BJ (cell line): Measurements from ENCODE around the gene TSC2. TPM values are rescaled to one million over a fixed set of nuclear protein-coding genes. Genes with fewer than 3 reads are reported as not detected.
"Not testable (repeated sequence)": the region's sequence is repeated elsewhere in the genome, so short reads cannot be mapped to it uniquely, and the experiment has no call there.

Experiments used
- CTCF ChIA-PET: fragments of 350-600 bp; formaldehyde crosslinking; extraction: SDS; loops from one replicate; lab custom pipeline; 2021; ENCODE audit warnings: antibody characterized with exemption, inconsistent platforms; lab: Yijun Ruan, JAX
- POLR2A ChIA-PET: fragments of 300-600 bp; sonication (Branson Sonifier 250); formaldehyde crosslinking; extraction: SDS; loops from one replicate; lab custom pipeline; 2021; ENCODE audit warnings: antibody characterized with exemption; lab: Charles Lee
- DNase-seq: peaks from one replicate; pipeline ENCODE4 v3.0.0-alpha.2; 2011; ENCODE audit warnings: low read depth
- H3K27me3 ChIP-seq: 2 replicates; pipeline ENCODE4 v1.6.0; 2011; ENCODE audit warnings: low read length; ENCODE audit not compliant: control insufficient read depth, insufficient read depth
- H3K36me3 ChIP-seq: 2 replicates; pipeline ENCODE4 v1.5.1; 2011; ENCODE audit warnings: low read length; ENCODE audit not compliant: control insufficient read depth, insufficient read depth
- H3K4me3 ChIP-seq: 2 replicates; pipeline ENCODE4 v1.5.1; 2011; ENCODE audit warnings: low read depth, mild to moderate bottlenecking, control low read depth, low read length
- polyA plus RNA-seq: library from polyadenylated mRNA; depleted of rRNA; stranded (reverse); fragments of >200 nt; gene quantifications from 2 replicates; pipeline ENCODE4 v1.2.3, GENCODE V29; 2011; rRNA removed
- small RNA-seq: library from RNA; depleted of rRNA; stranded (forward); fragments of <200 nt; gene quantifications from one replicate; pipeline ENCODE3, GENCODE V24; 2012; ENCODE audit warnings: low replicate concordance, low read depth; ENCODE audit not compliant: insufficient read length

Gene TSC2
- polyA plus RNA-seq, 1 experiment, result 66.3 TPM

GRCh38 chr16:2129890-2130447 is 82.2 kb downstream of the TSC2 start:
- CTCF ChIA-PET, POLR2A ChIA-PET, H3K27me3 ChIP-seq, H3K36me3 ChIP-seq, H3K4me3 ChIP-seq, DNase-seq: not testable (repeated sequence)

DNA sequence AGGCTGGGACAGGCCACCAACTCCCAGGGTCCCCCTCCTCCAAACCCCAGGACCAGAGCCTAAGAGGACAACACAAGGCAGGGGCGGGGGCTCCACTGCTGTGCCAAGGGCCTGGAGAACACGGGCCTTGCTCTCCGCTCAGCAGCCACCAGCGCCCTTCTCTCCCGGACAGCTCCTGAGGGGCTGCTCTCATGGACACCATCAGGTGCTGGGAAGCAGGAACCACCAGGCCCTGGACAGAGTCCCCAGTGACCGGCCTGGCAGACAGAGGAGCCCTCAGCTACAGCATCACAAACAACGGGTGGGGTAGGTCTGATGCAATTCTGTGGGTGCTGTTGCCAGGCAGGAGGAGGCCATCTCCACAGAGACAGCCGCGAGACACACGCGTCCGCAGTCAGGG is 86.0 kb downstream of the TSC2 start:
- H3K4me3 ChIP-seq, result peak overlapping the region; percentile 38
- CTCF ChIA-PET, POLR2A ChIA-PET, H3K36me3 ChIP-seq, DNase-seq, H3K27me3 ChIP-seq: not testable (repeated sequence)

DNA sequence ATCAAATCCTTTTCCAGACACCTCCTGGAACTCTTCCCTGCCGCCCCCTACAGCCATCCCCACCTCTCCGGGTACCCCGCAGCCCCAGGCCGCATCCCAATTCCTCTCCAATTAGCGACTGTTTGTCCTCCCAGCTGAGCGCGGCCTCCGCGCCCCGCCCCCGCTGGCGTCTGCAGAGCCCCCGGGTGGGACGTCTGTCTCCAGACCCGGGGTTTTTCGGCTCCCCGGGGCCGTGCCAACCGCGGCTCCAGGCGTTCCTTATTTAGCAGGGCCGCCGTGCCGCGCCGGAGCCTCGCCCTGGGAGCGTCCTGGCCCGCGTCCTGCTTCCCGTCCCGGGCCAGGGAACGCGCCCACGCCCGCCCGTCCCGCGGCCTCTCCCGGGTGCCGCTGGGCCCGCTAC is 87.3 kb downstream of the TSC2 start:
- H3K27me3 ChIP-seq, POLR2A ChIA-PET, DNase-seq, H3K36me3 ChIP-seq, CTCF ChIA-PET: not testable (repeated sequence)
- peak overlapping the region; percentile 46 for H3K4me3 ChIP-seq

- DNase-seq, result peak; percentile 84
- peak within 1 kb of the TSS; percentile 46 for H3K4me3 ChIP-seq
- CTCF ChIA-PET, result interaction anchor here (1.0 kb wide), 1 partner anchor 132 kb away, joined by 3 read pairs; no protein-coding TSS in a partner anchor
- POLR2A ChIA-PET, result interaction anchor here (0.6 kb wide), 1 partner anchor 19 kb away, joined by 10 read pairs; the partner anchor contains the start of gene TRAF7
- not testable (repeated sequence) for H3K36me3 ChIP-seq, H3K27me3 ChIP-seq
Measured at GRCh38 chr16:2135770-2136490, 88.1 kb downstream of the TSC2 start, which contains the start of gene PKD1. PKD1 (minus strand) TSS chr16:2135898; CDS start chr16:2135689, 209 bp downstream.

Small RNA genes within 50 kb of the gene (small RNA-seq; reads per million reads assigned to genes)
- not detected for gene MIR1225
- not detected for gene MIR3180-5
- not detected for gene MIR4516
- gene RF00019, result not detected
- gene RN7SL219P, result not detected

Other genes with a start within 250 kb of the TSC2 start
- gene HAGH, start 221.2 kb upstream of the TSC2 start, polyA plus RNA-seq, result 32.2 and 51.6 TPM in 2 replicates
- 52.5 and 53.1 TPM in 2 replicates for gene FAHD1, start 220.8 kb upstream of the TSC2 start, polyA plus RNA-seq
- gene MEIOB, start 175.8 kb upstream of the TSC2 start, polyA plus RNA-seq, result 0.25 and 0.28 TPM in 2 replicates
- gene HS3ST6, start 129.6 kb upstream of the TSC2 start, polyA plus RNA-seq, result not detected in 2 replicates
- 44.4 and 61.9 TPM in 2 replicates for gene MSRB1, start 104.8 kb upstream of the TSC2 start, polyA plus RNA-seq
- gene RPL3L, start 93.3 kb upstream of the TSC2 start, polyA plus RNA-seq, result not detected in 2 replicates
- gene NDUFB10, start 88.4 kb upstream of the TSC2 start, polyA plus RNA-seq, result 155 and 183 TPM in 2 replicates
- 3,098 and 4,041 TPM in 2 replicates for gene RPS2, start 83.2 kb upstream of the TSC2 start, polyA plus RNA-seq
- gene RNF151, start 81.1 kb upstream of the TSC2 start, polyA plus RNA-seq, result not detected in 2 replicates
- 16.5 and 33.1 TPM in 2 replicates for gene TBL3, start 75.9 kb upstream of the TSC2 start, polyA plus RNA-seq
- gene NOXO1, start 66.5 kb upstream of the TSC2 start, polyA plus RNA-seq, result 0.17 TPM in 1 of 2 replicates, not detected in the other
- 14.6 and 19.8 TPM in 2 replicates for gene GFER, start 63.8 kb upstream of the TSC2 start, polyA plus RNA-seq
- gene SYNGR3, start 58.0 kb upstream of the TSC2 start, polyA plus RNA-seq, result 2.5 and 3.3 TPM in 2 replicates
- gene ZNF598, start 38.2 kb upstream of the TSC2 start, polyA plus RNA-seq, result 14.4 and 23.0 TPM in 2 replicates
- gene NPW, start 28.2 kb upstream of the TSC2 start, polyA plus RNA-seq, result 0.26 and 0.33 TPM in 2 replicates
- gene NHERF2, start 21.1 kb upstream of the TSC2 start, polyA plus RNA-seq, result 62.1 and 107 TPM in 2 replicates
- gene NTHL1, start 151 bp upstream of the TSC2 start, polyA plus RNA-seq, result 14.6 and 21.0 TPM in 2 replicates
- 40.1 and 76.1 TPM in 2 replicates for gene PKD1, start 87.9 kb downstream of the TSC2 start, polyA plus RNA-seq
- gene RAB26, start 100.6 kb downstream of the TSC2 start, polyA plus RNA-seq, result 0.36 and 0.67 TPM in 2 replicates
- gene TRAF7, start 107.8 kb downstream of the TSC2 start, polyA plus RNA-seq, result 37.0 and 68.1 TPM in 2 replicates
- 0.01 and 0.02 TPM in 2 replicates for gene CASKIN1, start 148.6 kb downstream of the TSC2 start, polyA plus RNA-seq
- 40.0 and 62.7 TPM in 2 replicates for gene MLST8, start 157.5 kb downstream of the TSC2 start, polyA plus RNA-seq
- gene BRICD5, start 162.9 kb downstream of the TSC2 start, polyA plus RNA-seq, result 1.5 and 1.7 TPM in 2 replicates
- 6.1 and 7.7 TPM in 2 replicates for gene PGP, start 166.9 kb downstream of the TSC2 start, polyA plus RNA-seq
- 11.3 and 17.6 TPM in 2 replicates for gene E4F1, start 175.6 kb downstream of the TSC2 start, polyA plus RNA-seq
- gene DNASE1L2, start 188.5 kb downstream of the TSC2 start, polyA plus RNA-seq, result 0.33 and 0.38 TPM in 2 replicates
- gene ECI1, start 203.6 kb downstream of the TSC2 start, polyA plus RNA-seq, result 36.9 and 63.9 TPM in 2 replicates
- gene RNPS1, start 220.1 kb downstream of the TSC2 start, polyA plus RNA-seq, result 101 and 129 TPM in 2 replicates